HG03108 (cell line): ENCODE results near the gene RMND5B.
"Not testable (repeated sequence)": the region's sequence is repeated elsewhere in the genome, so short reads cannot be mapped to it uniquely, and the experiment has no call there.

ENCODE experiments used
- ATAC-seq: cut with Tn5 transposase; IDR thresholded peaks from one replicate; pipeline ENCODE4 v1.9.1; 2021; ENCODE audit warnings: moderate library complexity; ENCODE audit not compliant: unreplicated experiment

RMND5B gene

GRCh38 chr5:178129296-178129695 is 1.5 kb upstream of the RMND5B start:
- no peak for ATAC-seq

GRCh38 chr5:178130234-178130575 is 609 bp upstream of the RMND5B start:
- not testable (repeated sequence) for ATAC-seq

- no peak for ATAC-seq
Measured at GRCh38 chr5:178131446-178131996, 707 bp downstream of the RMND5B start.

GRCh38 chr5:178136990-178137389 is 6.2 kb downstream of the RMND5B start:
- ATAC-seq = no peak

- no peak for ATAC-seq
Measured at GRCh38 chr5:178137991-178138390, 7.2 kb downstream of the RMND5B start.

- no peak for ATAC-seq
Measured at GRCh38 chr5:178141550-178141949, 10.7 kb downstream of the RMND5B start.

- ATAC-seq = no peak
Measured at GRCh38 chr5:178142642-178143041, 11.8 kb downstream of the RMND5B start.

- no peak for ATAC-seq
Measured at GRCh38 chr5:178143246-178143645, 12.4 kb downstream of the RMND5B start.

GRCh38 chr5:178143901-178144300 is 13.1 kb downstream of the RMND5B start:
- ATAC-seq = no peak

GRCh38 chr5:178145965-178146820 is 15.4 kb downstream of the RMND5B start:
- no peak for ATAC-seq

- no peak for ATAC-seq
Measured at GRCh38 chr5:178147406-178147805, 16.6 kb downstream of the RMND5B start.

GRCh38 chr5:178149199-178149932 is 18.6 kb downstream of the RMND5B start:
- ATAC-seq = no peak

GRCh38 chr5:178150977-178151734 is 20.3 kb downstream of the RMND5B start:
- ATAC-seq = no peak

- no peak for ATAC-seq
Measured at GRCh38 chr5:178152491-178153444, 22.0 kb downstream of the RMND5B start.

- peak; percentile 99 for ATAC-seq
Measured at GRCh38 chr5:178153530-178154340, 22.9 kb downstream of the RMND5B start, which contains the start of gene NHP2. TSS of gene NHP2 (minus strand) at chr5:178153885. CDS start at chr5:178153817, 68 bp downstream.

GRCh38 chr5:178155065-178155464 is 24.3 kb downstream of the RMND5B start:
- ATAC-seq = no peak

- ATAC-seq = no peak
Measured at GRCh38 chr5:178160176-178160575, 29.4 kb downstream of the RMND5B start.

- ATAC-seq = no peak
Measured at GRCh38 chr5:178162481-178162880, 31.7 kb downstream of the RMND5B start.
